Smooth muscle cell (in vitro differentiated cells): ENCODE data around the gene RGS1. TPM values are rescaled to one million over a fixed set of nuclear protein-coding genes. Genes with fewer than 3 reads are reported as not detected.

Experiments used
- DNase-seq: peaks from one replicate; lab custom pipeline; 2025; ENCODE audit not compliant: unreplicated experiment; lab: John Stamatoyannopoulos, UW
- H2AFZ ChIP-seq: fragments of 200-600 bp; sonication (generic); 2 replicates; pipeline ENCODE4 v1.6.0; 2016; ENCODE audit warnings: antibody characterized with exemption, low read depth, mild to moderate bottlenecking
- H3F3A ChIP-seq: fragments of 200-600 bp; sonication (generic); 2 replicates; pipeline ENCODE4 v1.6.0; 2017; ENCODE audit warnings: antibody characterized with exemption, low read depth
- H3K27ac ChIP-seq: fragments of 200-600 bp; sonication (generic); 2 replicates; pipeline ENCODE4 v1.5.1; 2016; ENCODE audit warnings: low read depth, mild to moderate bottlenecking
- H3K27me3 ChIP-seq: fragments of 200-600 bp; sonication (generic); 2 replicates; pipeline ENCODE4 v1.6.1; 2016; ENCODE audit warnings: low read depth, mild to moderate bottlenecking
- H3K36me3 ChIP-seq: fragments of 200-600 bp; sonication (generic); 2 replicates; pipeline ENCODE4 v1.5.1; 2016; ENCODE audit warnings: low read depth
- H3K4me1 ChIP-seq: fragments of 200-600 bp; sonication (generic); 2 replicates; pipeline ENCODE4 v1.5.1; 2016; ENCODE audit warnings: low read depth
- H3K4me2 ChIP-seq: fragments of 200-600 bp; sonication (generic); 2 replicates; pipeline ENCODE4 v1.6.0; 2016; ENCODE audit warnings: mild to moderate bottlenecking
- H3K4me3 ChIP-seq: fragments of 200-600 bp; sonication (generic); 2 replicates; pipeline ENCODE4 v1.5.1; 2016; ENCODE audit warnings: mild to moderate bottlenecking
- H3K79me2 ChIP-seq: fragments of 200-600 bp; sonication (generic); 2 replicates; pipeline ENCODE4 v1.6.0; 2016; ENCODE audit warnings: low read depth, mild to moderate bottlenecking
- H3K9ac ChIP-seq: fragments of 200-600 bp; sonication (generic); 2 replicates; pipeline ENCODE4 v1.6.0; 2016; ENCODE audit warnings: low read depth
- H3K9me3 ChIP-seq: fragments of 200-600 bp; sonication (generic); replicated peaks from 2 replicates; pipeline ENCODE4 v1.5.1; 2016; ENCODE audit warnings: low read depth
- H4K20me1 ChIP-seq: fragments of 200-600 bp; sonication (generic); 2 replicates; pipeline ENCODE4 v1.6.0; 2016; ENCODE audit warnings: low read depth
- CTCF ChIP-seq: fragments of 200-600 bp; sonication (generic); IDR thresholded peaks from 2 replicates; pipeline ENCODE4 v1.5.1; 2017; ENCODE audit warnings: borderline replicate concordance, mild to moderate bottlenecking, antibody characterized with exemption; ENCODE audit not compliant: insufficient read depth, poor library complexity, severe bottlenecking
- WGBS: methylation state at CpG from one replicate; pipeline ENCODE4 v1.1.7; 2016; ENCODE audit warnings: low lambda C conversion rate; 5-methylcytosine and 5-hydroxymethylcytosine counted together
- polyA plus RNA-seq: library from polyadenylated mRNA; unstranded; fragments of >200 nt; fragmentation: Nextera tagmentation; extraction: Ambion mirVana; gene quantifications from 2 replicates; pipeline ENCODE4 v1.2.1, GENCODE V29; 2016
- total RNA-seq: library from RNA; depleted of rRNA; stranded (reverse); fragments of >200 nt; gene quantifications from 2 replicates; pipeline ENCODE4 v1.2.3, GENCODE V29; 2014

The RGS1 gene
- total and polyA plus RNA-seq, 2 experiments from 2014 or later = 119 to 224 TPM

DNA sequence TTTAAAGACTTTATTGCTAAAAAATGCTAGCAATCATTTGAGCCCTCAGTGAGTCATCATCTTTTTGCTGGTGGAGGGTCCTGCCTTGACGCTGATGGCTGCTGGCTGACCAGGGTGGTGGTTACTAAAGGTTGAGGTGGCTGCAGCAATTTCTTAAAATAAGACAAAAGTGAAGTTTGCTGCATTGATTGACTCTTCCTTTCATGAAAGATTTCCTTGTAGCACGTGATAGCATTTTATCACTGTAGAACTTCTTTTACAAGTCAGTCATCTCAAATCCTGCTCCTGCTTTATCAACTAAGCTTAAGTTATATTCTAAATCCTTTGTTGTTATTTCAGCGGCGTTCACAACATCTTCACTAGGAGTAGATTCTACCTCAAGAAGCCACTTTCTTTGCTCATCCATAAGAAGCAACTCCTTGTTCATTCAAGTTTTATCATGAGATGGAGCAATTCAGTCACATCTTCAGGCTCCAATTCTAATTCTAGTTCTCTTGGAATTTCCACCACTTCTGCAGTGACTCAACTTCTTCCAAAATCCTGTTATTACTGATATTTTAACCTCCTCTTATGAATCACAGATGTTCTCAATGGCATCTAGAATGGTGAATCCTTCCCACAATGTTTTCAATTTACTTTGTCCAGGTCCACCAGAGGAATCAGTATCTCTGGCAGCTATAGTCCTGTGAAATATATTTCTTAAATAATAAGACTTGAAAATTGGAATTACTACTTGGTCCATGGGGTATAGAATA, 17.6 kb upstream of the RGS1 start:
- WGBS = 38% methylated on average over 4 of the region's 4 CpGs
- H3K4me2 ChIP-seq = peak overlapping the region; percentile 41
- no peaks in the 10 kb centered on the region for H3K27me3 ChIP-seq
- no peaks in the 10 kb centered on the region for H3K9me3 ChIP-seq
- H3K36me3 ChIP-seq = no peaks in the 10 kb centered on the region
- H3K4me3 ChIP-seq = no peak overlapping the region
- H3F3A ChIP-seq = peaks cover 17% of the 10 kb centered on the region
- no peak for DNase-seq
- H3K27ac ChIP-seq = peak overlapping the region; percentile 95
- no peaks in the 10 kb centered on the region for H4K20me1 ChIP-seq
- TF ChIP-seq CTCF = no peak
- peak overlapping the region; percentile 28 for H3K9ac ChIP-seq
- no peaks in the 10 kb centered on the region for H3K79me2 ChIP-seq
- no peak overlapping the region for H2AFZ ChIP-seq
- peaks cover 3% of the 10 kb centered on the region for H3K4me1 ChIP-seq

GRCh38 chr1:192559115-192560006, 16.2 kb upstream of the RGS1 start:
- H3K9ac ChIP-seq = peak overlapping the region; percentile 72
- peaks cover 3% of the 10 kb centered on the region for H3K4me1 ChIP-seq
- no peak overlapping the region for H3K4me3 ChIP-seq
- DNase-seq = no peak
- H3K4me2 ChIP-seq = peak overlapping the region; percentile 49
- no peak overlapping the region for H2AFZ ChIP-seq
- H3K27me3 ChIP-seq = no peaks in the 10 kb centered on the region
- no peaks in the 10 kb centered on the region for H3K9me3 ChIP-seq
- 12% methylated on average over 6 of the region's 6 CpGs for WGBS
- no peak for TF ChIP-seq CTCF
- H3F3A ChIP-seq = peaks cover 17% of the 10 kb centered on the region
- H3K36me3 ChIP-seq = no peaks in the 10 kb centered on the region
- peak overlapping the region; percentile 95 for H3K27ac ChIP-seq
- H4K20me1 ChIP-seq = no peaks in the 10 kb centered on the region
- H3K79me2 ChIP-seq = no peaks in the 10 kb centered on the region

DNA sequence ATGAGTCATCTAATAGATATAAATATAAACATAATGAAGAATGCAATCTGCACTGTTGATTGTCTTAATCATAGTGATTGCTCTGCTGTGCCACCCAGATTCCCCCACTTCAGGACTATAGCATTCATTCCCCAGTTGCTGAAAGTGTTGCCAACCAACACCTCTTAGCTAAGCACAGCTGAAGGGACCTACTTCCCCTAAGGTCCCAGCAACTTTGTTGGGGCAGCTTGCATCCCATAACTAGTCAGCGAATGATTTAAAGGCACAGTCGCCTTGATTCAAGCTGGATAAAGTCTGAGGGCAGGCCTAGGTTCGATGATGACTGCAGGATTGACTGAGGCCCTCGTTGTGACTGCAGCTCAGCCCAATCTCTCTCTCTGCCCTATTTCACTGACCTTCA, 14.3 kb upstream of the RGS1 start:
- peaks cover 17% of the 10 kb centered on the region for H3F3A ChIP-seq
- no peaks in the 10 kb centered on the region for H3K4me1 ChIP-seq
- H2AFZ ChIP-seq = no peak overlapping the region
- 92% methylated on average over 4 of the region's 4 CpGs for WGBS
- no peaks in the 10 kb centered on the region for H3K79me2 ChIP-seq
- no peak overlapping the region for H3K4me3 ChIP-seq
- H3K9ac ChIP-seq = no peak overlapping the region
- no peaks in the 10 kb centered on the region for H3K27me3 ChIP-seq
- no peaks in the 10 kb centered on the region for H4K20me1 ChIP-seq
- H3K36me3 ChIP-seq = no peaks in the 10 kb centered on the region
- no peak overlapping the region for H3K4me2 ChIP-seq
- no peak overlapping the region for H3K27ac ChIP-seq
- H3K9me3 ChIP-seq = no peaks in the 10 kb centered on the region
- no peak for TF ChIP-seq CTCF
- DNase-seq = no peak
